HepG2 (cell line): ENCODE measurements around the gene OMG. TPM values are rescaled to one million over a fixed set of nuclear protein-coding genes. Genes with fewer than 3 reads are reported as not detected.

ENCODE experiments used
- ATAC-seq: fragments of 200-7000 bp; cut with Tn5 transposase; 3 replicates; pipeline ENCODE4 v1.9.1; 2020; ENCODE audit warnings: mild to moderate bottlenecking, moderate library complexity
- BruUV-seq: library from RNA; stranded (reverse); fragments of 400-500 nt; replicated peaks from 2 replicates; lab custom pipeline; 2021; lab: Mats Ljungman, UMichigan
- CTCF ChIA-PET: fragments of 300-600 bp; formaldehyde crosslinking; extraction: SDS; loops from one replicate; lab custom pipeline; 2021; ENCODE audit warnings: low total read pairs, inconsistent platforms, low intra/inter-chr PET ratio; lab: Yijun Ruan, JAX
- POLR2A ChIA-PET: fragments of 350-600 bp; sonication (Branson Sonifier 250); formaldehyde crosslinking; loops from one replicate; lab custom pipeline; 2020; ENCODE audit warnings: antibody characterized with exemption, inconsistent platforms; lab: Yijun Ruan, JAX
- DNase-seq: peaks from one replicate; pipeline ENCODE4 v3.0.0-alpha.2; 2015; ENCODE audit warnings: low spot score
- FAIRE-seq: peaks from 3 replicates; lab custom pipeline; 2011; peaks lifted over from hg19 to GRCh38; lab: Jason Lieb, UNC
- H2AFZ ChIP-seq: one replicate; pipeline ENCODE4 v1.6.1; 2011; ENCODE audit warnings: low read length, inconsistent platforms
- H3K27ac ChIP-seq: fragments of 300-600 bp; 3 replicates; pipeline ENCODE4 v1.8.0; 2011; ENCODE audit warnings: mixed run types, mild to moderate bottlenecking, mixed read lengths, low read length, inconsistent platforms; ENCODE audit not compliant: insufficient read depth; ENCODE audit errors: extremely low read length
- H3K27me3 ChIP-seq, 2 experiments: fragments of 200-600 bp in 1 of 2; 2 replicates in 1 of 2; 3 replicates in 1 of 2; pipeline versions ENCODE4 v1.6.0 to v1.8.0; 2011; ENCODE audit warnings: low read length in 2 of 2, mild to moderate bottlenecking in 2 of 2, moderate library complexity in 2 of 2, inconsistent platforms in 1 of 2; ENCODE audit not compliant: insufficient read depth in 2 of 2, control insufficient read depth in 1 of 2
- H3K36me3 ChIP-seq, 2 experiments: fragments of 200-600 bp in 1 of 2; replicated peaks in 1 of 2; 2 replicates in 1 of 2; 3 replicates in 1 of 2; pipeline versions ENCODE4 v1.5.1 to v1.8.0; 2011; ENCODE audit warnings: low read length in 2 of 2, inconsistent platforms in 1 of 2; ENCODE audit not compliant: insufficient read depth in 2 of 2, control insufficient read depth in 1 of 2
- H3K4me1 ChIP-seq: 2 replicates; pipeline ENCODE4 v1.5.1; 2012; ENCODE audit warnings: low read length, inconsistent platforms; ENCODE audit not compliant: insufficient read depth
- H3K4me2 ChIP-seq: 2 replicates; pipeline ENCODE4 v1.6.0; 2011; ENCODE audit warnings: low read depth, low read length, inconsistent platforms
- H3K4me3 ChIP-seq, 3 experiments: fragments of 200-600 bp in 1 of 3; sonication (generic), shearing (Covaris generic) in 1 of 3; replicated peaks in 1 of 3; 2 replicates each; pipeline ENCODE4 v1.5.1; 2011 to 2016; ENCODE audit warnings: low read length in 3 of 3, inconsistent platforms in 2 of 3, low read depth in 2 of 3, mild to moderate bottlenecking in 2 of 3, control low read depth in 1 of 3, mixed read lengths in 1 of 3; ENCODE audit not compliant: insufficient read depth in 1 of 3
- H3K79me2 ChIP-seq: one replicate; pipeline ENCODE4 v1.6.1; 2011; ENCODE audit warnings: low read length, inconsistent platforms; ENCODE audit not compliant: insufficient read depth
- H3K9ac ChIP-seq: 2 replicates; pipeline ENCODE4 v1.6.0; 2011; ENCODE audit warnings: mild to moderate bottlenecking, low read depth, low read length, inconsistent platforms; ENCODE audit not compliant: insufficient read depth
- H3K9me3 ChIP-seq: 2 replicates; pipeline ENCODE4 v1.5.1; 2012; ENCODE audit warnings: mild to moderate bottlenecking, low read length
- H4K20me1 ChIP-seq: 2 replicates; pipeline ENCODE4 v1.6.0; 2011; ENCODE audit warnings: inconsistent platforms, mild to moderate bottlenecking, low read length, moderate library complexity; ENCODE audit not compliant: insufficient read depth
- ADNP ChIP-seq: sonication (generic); formaldehyde crosslinking; IDR thresholded peaks from 2 replicates; pipeline ENCODE4 v1.4.0; 2020; ENCODE audit warnings: missing genetic modification reagents
- ATF7 ChIP-seq, 2 experiments: fragments of 450-650 bp in 1 of 2; sonication (generic) in 1 of 2; formaldehyde crosslinking in 1 of 2; IDR thresholded peaks; 2 replicates each; pipeline versions ENCODE4 v1.4.0 to v1.6.1; 2016 to 2020; ENCODE audit warnings: antibody characterized with exemption in 1 of 2, mild to moderate bottlenecking in 1 of 2, missing genetic modification reagents in 1 of 2
- MAFF ChIP-seq: IDR thresholded peaks from 2 replicates; pipeline ENCODE4 v1.6.1; 2011; ENCODE audit warnings: low read depth, low read length, improper control_type of control experiment
- MAFK ChIP-seq, 2 experiments: IDR thresholded peaks in 1 of 2; conservative IDR thresholded peaks in 1 of 2; 2 replicates each; pipeline ENCODE4 v1.6.1; 2011; ENCODE audit warnings: improper control_type of control experiment in 2 of 2, low read length in 2 of 2
- PTBP1 ChIP-seq: fragments of 200-400 bp; formaldehyde crosslinking; IDR thresholded peaks from 2 replicates; pipeline ENCODE4 v1.6.1; 2018; ENCODE audit warnings: low read length, low read depth; ENCODE audit not compliant: poor library complexity, severe bottlenecking
- ZNF337 ChIP-seq: sonication (generic); formaldehyde crosslinking; IDR thresholded peaks from 2 replicates; pipeline ENCODE4 v1.5.1; 2020; ENCODE audit warnings: missing genetic modification reagents, low read depth, mild to moderate bottlenecking, borderline replicate concordance
- ZNF777 ChIP-seq: sonication (generic); formaldehyde crosslinking; IDR thresholded peaks from 2 replicates; pipeline ENCODE4 v1.4.0; 2020; ENCODE audit warnings: missing genetic modification reagents
- WGBS: methylation state at CpG from one replicate; pipeline ENCODE4 v1.1.6; 2017; ENCODE audit warnings: low lambda C conversion rate; 5-methylcytosine and 5-hydroxymethylcytosine counted together
- in situ Hi-C: cut with HindIII; loops from 2 replicates; pipeline ENCODE4 v1.10.0; 2017; ENCODE audit warnings: low pct_unique_long_range_greater_than_20kb; ENCODE audit not compliant: extremely low pct_ligation_motif_present
- intact Hi-C: fragments of 100-400 bp; cut with micrococcal nuclease; formaldehyde crosslinking; loops from one replicate; pipeline ENCODE4 v1.10.0; 2022; ENCODE audit not compliant: unreplicated experiment
- polyA plus RNA-seq, 8 experiments: library from polyadenylated mRNA; depleted of rRNA in 3 of 8; stranded (reverse) in 7 of 8; unstranded in 1 of 8; fragments of >200 nt; fragmentation: Illumina TruSeq in 4 of 8; extraction: Trizol in 4 of 8; gene quantifications; 2 replicates each; pipeline versions ENCODE4 v1.2.1 to v1.2.3, GENCODE V29; 2011 to 2016; ENCODE audit warnings: low read depth in 4 of 8, missing spikeins in 1 of 8, mixed read lengths in 1 of 8; ENCODE audit not compliant: insufficient read depth in 1 of 8
- total RNA-seq, 5 experiments: library from RNA; depleted of rRNA; stranded (reverse); fragments of >200 nt; fragmentation: Illumina TruSeq; extraction: Trizol; gene quantifications; 2 replicates each; pipeline ENCODE4 v1.2.3, GENCODE V29; 2016; ENCODE audit warnings: low read depth in 1 of 5
- TF ChIP-seq, protein P1 (sequence below): sonication (generic); formaldehyde crosslinking; IDR thresholded peaks from 2 replicates; pipeline ENCODE4 v1.4.0; 2020; ENCODE audit warnings: mild to moderate bottlenecking, missing genetic modification reagents

Gene OMG
- total and polyA plus RNA-seq, 2 of the 13 experiments (the other 11 are each of a cell fraction or from before 2014, with no cell fraction given) = not detected

DNA sequence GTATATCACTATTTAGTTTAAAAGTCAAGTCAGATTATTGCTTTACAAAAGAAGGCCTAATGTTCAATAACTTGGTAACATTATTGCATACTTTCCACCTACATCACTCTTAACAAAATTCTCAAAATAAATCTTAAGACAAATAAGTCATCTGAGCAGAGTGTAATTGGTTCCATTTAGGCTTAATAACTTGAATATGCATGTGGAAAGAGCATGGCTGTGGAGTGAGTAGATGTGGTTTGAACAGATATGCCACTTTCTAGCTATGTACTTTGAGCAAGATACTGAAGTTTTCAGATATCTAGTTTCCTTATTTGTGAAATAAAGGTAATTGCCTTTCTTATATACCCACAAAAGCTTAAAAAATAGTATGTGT lies 31.1 kb upstream of the OMG start:
- Histone ChIP-seq H3K27ac (no peak overlapping the region), H3K79me2 (no peaks in the 10 kb centered on the region), H2AFZ (no peak overlapping the region), H3K4me3 (no peak overlapping the region), H3K9ac (no peak overlapping the region), H3K27me3 (no peaks in the 10 kb centered on the region), H4K20me1 (no peaks in the 10 kb centered on the region), H3K36me3 (peaks cover 0 to 25% of the 10 kb centered on the region in 2 experiments; a peak in 3 of 5 replicates), H3K9me3 (no peaks in the 10 kb centered on the region), H3K4me1 (peaks cover 8% of the 10 kb centered on the region; the same call in 1 of the 2 replicates), H3K4me2 (no peak overlapping the region)
- DNase-seq = no peak
- no TSS peak for BruUV-seq
- intact Hi-C loops = no loop called here
- POLR2A ChIA-PET = no interaction called here
- in situ Hi-C loops = no loop called here
- TF ChIP-seq ZNF337 (CRISPR knock-in tag) (no peak), PTBP1 (no peak), ADNP (CRISPR knock-in tag) (no peak)
- CTCF ChIA-PET = no interaction called here
- FAIRE-seq = no peak
- no peak for ATAC-seq

DNA sequence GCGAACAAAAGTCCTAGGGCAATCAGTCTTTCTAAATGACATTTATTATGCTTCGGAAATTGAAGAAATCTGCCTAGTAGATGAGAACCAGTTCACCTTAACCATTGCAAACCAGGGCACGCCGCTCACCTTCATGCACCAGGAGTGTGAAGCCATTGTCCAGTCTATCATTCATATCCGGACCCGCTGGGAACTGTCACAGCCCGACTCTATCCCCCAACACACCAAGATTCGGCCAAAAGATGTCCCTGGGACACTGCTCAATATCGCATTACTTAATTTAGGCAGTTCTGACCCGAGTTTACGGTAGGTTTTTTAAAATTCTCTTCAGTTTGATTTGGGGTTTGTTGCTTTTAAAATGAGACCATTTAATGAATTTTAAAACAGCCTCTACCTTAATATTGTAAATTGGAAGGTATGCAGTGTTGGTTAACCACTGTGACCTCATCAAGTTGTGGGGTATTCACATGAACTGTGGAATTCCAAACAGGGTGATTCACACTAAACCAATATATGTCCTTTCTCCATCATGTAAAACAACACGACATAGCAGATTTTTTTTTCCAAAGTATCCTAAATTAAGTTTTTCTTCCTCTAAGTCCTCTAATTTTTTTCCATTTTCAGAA lies 30.6 kb upstream of the OMG start:
- Histone ChIP-seq H3K79me2 (no peaks in the 10 kb centered on the region), H3K4me1 (peaks cover 8% of the 10 kb centered on the region; the same call in 1 of the 2 replicates), H3K4me2 (no peak overlapping the region), H2AFZ (no peak overlapping the region), H3K9ac (no peak overlapping the region), H3K27ac (no peak overlapping the region), H3K4me3 (no peak overlapping the region), H3K27me3 (no peaks in the 10 kb centered on the region), H3K36me3 (peaks cover 0 to 25% of the 10 kb centered on the region in 2 experiments; a peak in 3 of 5 replicates), H4K20me1 (no peaks in the 10 kb centered on the region), H3K9me3 (no peaks in the 10 kb centered on the region)
- ChIA-PET POLR2A (no interaction called here), CTCF (no interaction called here)
- intact Hi-C loops (no loop called here), in situ Hi-C loops (no loop called here)
- TF ChIP-seq ZNF777 (CRISPR knock-in tag) (no peak), MAFF (0 out of 2 replicates have a peak, but pooled peaks have one; percentile 34), MAFK (conservative IDR thresholded peaks at IDR 0.05 in 1 of 2, IDR thresholded peaks at IDR 0.05 in 1 of 2; ENCODE audit: low read length in 2 of 2) (peak; percentile 32 to 40; a peak in 3 of 4 replicates), ATF7 (IDR thresholded peaks at IDR 0.05) (0 out of 2 replicates have a peak, but pooled peaks have one; percentile 14), ATF7 (CRISPR knock-in tag; IDR thresholded peaks at IDR 0.05) (no peak)
- TF ChIP-seq, protein P1, sequence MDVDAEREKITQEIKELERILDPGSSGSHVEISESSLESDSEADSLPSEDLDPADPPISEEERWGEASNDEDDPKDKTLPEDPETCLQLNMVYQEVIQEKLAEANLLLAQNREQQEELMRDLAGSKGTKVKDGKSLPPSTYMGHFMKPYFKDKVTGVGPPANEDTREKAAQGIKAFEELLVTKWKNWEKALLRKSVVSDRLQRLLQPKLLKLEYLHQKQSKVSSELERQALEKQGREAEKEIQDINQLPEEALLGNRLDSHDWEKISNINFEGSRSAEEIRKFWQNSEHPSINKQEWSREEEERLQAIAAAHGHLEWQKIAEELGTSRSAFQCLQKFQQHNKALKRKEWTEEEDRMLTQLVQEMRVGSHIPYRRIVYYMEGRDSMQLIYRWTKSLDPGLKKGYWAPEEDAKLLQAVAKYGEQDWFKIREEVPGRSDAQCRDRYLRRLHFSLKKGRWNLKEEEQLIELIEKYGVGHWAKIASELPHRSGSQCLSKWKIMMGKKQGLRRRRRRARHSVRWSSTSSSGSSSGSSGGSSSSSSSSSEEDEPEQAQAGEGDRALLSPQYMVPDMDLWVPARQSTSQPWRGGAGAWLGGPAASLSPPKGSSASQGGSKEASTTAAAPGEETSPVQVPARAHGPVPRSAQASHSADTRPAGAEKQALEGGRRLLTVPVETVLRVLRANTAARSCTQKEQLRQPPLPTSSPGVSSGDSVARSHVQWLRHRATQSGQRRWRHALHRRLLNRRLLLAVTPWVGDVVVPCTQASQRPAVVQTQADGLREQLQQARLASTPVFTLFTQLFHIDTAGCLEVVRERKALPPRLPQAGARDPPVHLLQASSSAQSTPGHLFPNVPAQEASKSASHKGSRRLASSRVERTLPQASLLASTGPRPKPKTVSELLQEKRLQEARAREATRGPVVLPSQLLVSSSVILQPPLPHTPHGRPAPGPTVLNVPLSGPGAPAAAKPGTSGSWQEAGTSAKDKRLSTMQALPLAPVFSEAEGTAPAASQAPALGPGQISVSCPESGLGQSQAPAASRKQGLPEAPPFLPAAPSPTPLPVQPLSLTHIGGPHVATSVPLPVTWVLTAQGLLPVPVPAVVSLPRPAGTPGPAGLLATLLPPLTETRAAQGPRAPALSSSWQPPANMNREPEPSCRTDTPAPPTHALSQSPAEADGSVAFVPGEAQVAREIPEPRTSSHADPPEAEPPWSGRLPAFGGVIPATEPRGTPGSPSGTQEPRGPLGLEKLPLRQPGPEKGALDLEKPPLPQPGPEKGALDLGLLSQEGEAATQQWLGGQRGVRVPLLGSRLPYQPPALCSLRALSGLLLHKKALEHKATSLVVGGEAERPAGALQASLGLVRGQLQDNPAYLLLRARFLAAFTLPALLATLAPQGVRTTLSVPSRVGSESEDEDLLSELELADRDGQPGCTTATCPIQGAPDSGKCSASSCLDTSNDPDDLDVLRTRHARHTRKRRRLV (CRISPR knock-in tag) = no peak
- BruUV-seq = no TSS peak
- ATAC-seq = no peak; the same call in 2 of the 3 replicates
- 95% methylated on average over 12 of the region's 12 CpGs for WGBS
- no peak for FAIRE-seq
- DNase-seq = peak; percentile 52
